BJ (cell line): ENCODE measurements around the gene FNDC3B. TPM values are rescaled to one million over a fixed set of nuclear protein-coding genes. Genes with fewer than 3 reads are reported as not detected.

ENCODE experiments used
- CTCF ChIA-PET: fragments of 350-600 bp; formaldehyde crosslinking; extraction: SDS; loops from one replicate; lab custom pipeline; 2021; ENCODE audit warnings: antibody characterized with exemption, inconsistent platforms; lab: Yijun Ruan, JAX
- POLR2A ChIA-PET: fragments of 300-600 bp; sonication (Branson Sonifier 250); formaldehyde crosslinking; extraction: SDS; loops from one replicate; lab custom pipeline; 2021; ENCODE audit warnings: antibody characterized with exemption; lab: Charles Lee
- DNase-seq: peaks from one replicate; pipeline ENCODE4 v3.0.0-alpha.2; 2011; ENCODE audit warnings: low read depth
- H3K27me3 ChIP-seq: 2 replicates; pipeline ENCODE4 v1.6.0; 2011; ENCODE audit warnings: low read length; ENCODE audit not compliant: control insufficient read depth, insufficient read depth
- H3K36me3 ChIP-seq: 2 replicates; pipeline ENCODE4 v1.5.1; 2011; ENCODE audit warnings: low read length; ENCODE audit not compliant: control insufficient read depth, insufficient read depth
- H3K4me3 ChIP-seq: 2 replicates; pipeline ENCODE4 v1.5.1; 2011; ENCODE audit warnings: low read depth, mild to moderate bottlenecking, control low read depth, low read length
- CTCF ChIP-seq: IDR thresholded peaks from 2 replicates; pipeline ENCODE4 v1.5.1; 2011; ENCODE audit warnings: low read depth, mild to moderate bottlenecking, control low read depth, inconsistent platforms, low read length, moderate library complexity; ENCODE audit not compliant: insufficient read depth
- polyA plus RNA-seq: library from polyadenylated mRNA; depleted of rRNA; stranded (reverse); fragments of >200 nt; gene quantifications from 2 replicates; pipeline ENCODE4 v1.2.3, GENCODE V29; 2011

FNDC3B gene
- polyA plus RNA-seq, 1 experiment = 28.6 TPM

GRCh38 chr3:172073262-172073915 is 34.0 kb downstream of the FNDC3B start:
- ChIA-PET CTCF (interaction anchor here (1.1 kb wide), 1 partner anchor 81 kb away, joined by 3 read pairs; no protein-coding TSS in a partner anchor), POLR2A (no interaction called here)
- Histone ChIP-seq H3K36me3 (peaks cover 3% of the 10 kb centered on the region; the same call in 1 of the 2 replicates), H3K4me3 (no peak overlapping the region), H3K27me3 (no peaks in the 10 kb centered on the region)
- no peak for DNase-seq
- TF ChIP-seq CTCF = no peak

- H3K36me3 ChIP-seq = peaks cover 4% of the 10 kb centered on the region
- no peak overlapping the region for H3K4me3 ChIP-seq
- ChIA-PET CTCF (no interaction called here), POLR2A (no interaction called here)
- H3K27me3 ChIP-seq = no peaks in the 10 kb centered on the region
- no peak for TF ChIP-seq CTCF
- DNase-seq = no peak
These were observed 34.7 kb downstream of the FNDC3B start for GRCh38 chr3:172074032-172074431.

GRCh38 chr3:172074586-172074985 is 35.2 kb downstream of the FNDC3B start:
- CTCF ChIA-PET = no interaction called here
- H3K4me3 ChIP-seq = no peak overlapping the region
- DNase-seq = no peak
- TF ChIP-seq CTCF = no peak
- H3K36me3 ChIP-seq = peaks cover 4% of the 10 kb centered on the region
- H3K27me3 ChIP-seq = no peaks in the 10 kb centered on the region
- POLR2A ChIA-PET = interaction anchor here (0.6 kb wide), 1 partner anchor 159 kb away, joined by 3 read pairs; no protein-coding TSS in a partner anchor

- no peak for TF ChIP-seq CTCF
- Histone ChIP-seq H3K4me3 (no peak overlapping the region), H3K27me3 (no peaks in the 10 kb centered on the region), H3K36me3 (peaks cover 5% of the 10 kb centered on the region)
- DNase-seq = no peak
- ChIA-PET POLR2A (no interaction called here), CTCF (no interaction called here)
These were observed 36.8 kb downstream of the FNDC3B start for GRCh38 chr3:172076212-172076611.

GRCh38 chr3:172077197-172077757 is 37.9 kb downstream of the FNDC3B start:
- no peak for DNase-seq
- Histone ChIP-seq H3K4me3 (no peak overlapping the region), H3K27me3 (no peaks in the 10 kb centered on the region), H3K36me3 (peaks cover 5% of the 10 kb centered on the region)
- TF ChIP-seq CTCF = no peak
- ChIA-PET CTCF (no interaction called here), POLR2A (no interaction called here)
